ENCODE data around the gene LIN52. TPM values are rescaled to one million over a fixed set of nuclear protein-coding genes. Genes with fewer than 3 reads are reported as not detected.

The LIN52 gene
- total RNA-seq, 2 donors from 2014 or later: 16.4 to 19.0 TPM

DNA sequence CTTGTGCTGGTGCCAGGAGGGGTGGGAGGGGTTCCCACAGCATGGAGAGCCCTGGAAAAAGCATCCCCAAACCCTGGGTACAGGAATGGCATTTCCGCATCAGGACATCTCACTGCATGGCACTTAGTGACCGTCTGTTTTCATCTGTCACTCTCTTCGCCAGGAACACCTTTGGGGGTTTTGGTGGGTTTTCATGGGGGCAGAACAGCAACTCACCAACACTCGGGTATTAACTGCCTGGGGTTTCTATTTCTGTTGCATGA is 158.0 kb downstream of the LIN52 start:
- DNase-seq: peak; percentile 50
- H3K27me3 Mint-ChIP-seq (ENCODE audit: insufficient read depth): peaks cover 86% of the 10 kb centered on the region
- H3K4me3 ChIP-seq (ENCODE audit: low read length): no peak overlapping the region
- H3K36me3 Mint-ChIP-seq (ENCODE audit: low read depth): no peaks in the 10 kb centered on the region
- H3K4me1 ChIP-seq (ENCODE audit: control insufficient read depth, insufficient read depth, low read length): peaks cover 4% of the 10 kb centered on the region
- H3K9me3 ChIP-seq (ENCODE audit: control insufficient read depth, low read length): no peaks in the 10 kb centered on the region
- H3K9me3 Mint-ChIP-seq: no peaks in the 10 kb centered on the region
- TF ChIP-seq, protein P1, sequence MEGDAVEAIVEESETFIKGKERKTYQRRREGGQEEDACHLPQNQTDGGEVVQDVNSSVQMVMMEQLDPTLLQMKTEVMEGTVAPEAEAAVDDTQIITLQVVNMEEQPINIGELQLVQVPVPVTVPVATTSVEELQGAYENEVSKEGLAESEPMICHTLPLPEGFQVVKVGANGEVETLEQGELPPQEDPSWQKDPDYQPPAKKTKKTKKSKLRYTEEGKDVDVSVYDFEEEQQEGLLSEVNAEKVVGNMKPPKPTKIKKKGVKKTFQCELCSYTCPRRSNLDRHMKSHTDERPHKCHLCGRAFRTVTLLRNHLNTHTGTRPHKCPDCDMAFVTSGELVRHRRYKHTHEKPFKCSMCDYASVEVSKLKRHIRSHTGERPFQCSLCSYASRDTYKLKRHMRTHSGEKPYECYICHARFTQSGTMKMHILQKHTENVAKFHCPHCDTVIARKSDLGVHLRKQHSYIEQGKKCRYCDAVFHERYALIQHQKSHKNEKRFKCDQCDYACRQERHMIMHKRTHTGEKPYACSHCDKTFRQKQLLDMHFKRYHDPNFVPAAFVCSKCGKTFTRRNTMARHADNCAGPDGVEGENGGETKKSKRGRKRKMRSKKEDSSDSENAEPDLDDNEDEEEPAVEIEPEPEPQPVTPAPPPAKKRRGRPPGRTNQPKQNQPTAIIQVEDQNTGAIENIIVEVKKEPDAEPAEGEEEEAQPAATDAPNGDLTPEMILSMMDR (conservative IDR thresholded peaks at IDR 0.05): no peak
- H3K9ac ChIP-seq (ENCODE audit: extremely low read depth, low read length, poor library complexity, severe bottlenecking): no peak overlapping the region
- H3K36me3 ChIP-seq (ENCODE audit: control insufficient read depth, insufficient read depth, low read length): no peaks in the 10 kb centered on the region
- peaks cover 27% of the 10 kb centered on the region for H3K4me1 Mint-ChIP-seq
- H3K27me3 ChIP-seq (ENCODE audit: control insufficient read depth, insufficient read depth, low read length, poor library complexity, severe bottlenecking): peaks cover 91% of the 10 kb centered on the region
- H3K4me3 Mint-ChIP-seq: no peak overlapping the region
- 42 to 62% methylated on average over 4 of the region's 4 CpGs for WGBS, 2 experiments (ENCODE audit: insufficient coverage in 1 of 2, insufficient read length in 1 of 2)
- H3K27ac Mint-ChIP-seq: no peak overlapping the region
- H3K27ac ChIP-seq (ENCODE audit: low read depth, low read length): no peak overlapping the region

DNA sequence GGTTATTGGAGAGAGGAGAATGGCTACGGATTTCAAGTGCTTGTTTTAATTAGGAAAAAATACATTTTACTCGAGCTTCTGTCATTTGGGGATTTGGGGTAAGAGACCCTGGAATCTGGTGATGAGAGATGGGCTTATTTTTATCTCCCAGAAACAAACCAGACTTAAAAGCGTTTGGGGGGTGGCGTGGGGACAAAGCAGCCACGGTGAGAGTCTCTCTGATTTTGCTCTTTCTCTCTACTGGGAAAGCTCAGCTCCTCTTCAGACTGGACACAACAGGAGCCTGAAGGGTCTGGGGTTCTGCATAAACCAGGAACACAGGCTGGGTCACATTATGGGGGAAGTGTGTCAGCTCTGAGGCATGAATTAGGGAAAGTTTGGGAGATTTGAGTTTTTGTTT is 158.3 kb downstream of the LIN52 start:
- peaks cover 27% of the 10 kb centered on the region for H3K4me1 Mint-ChIP-seq
- Histone ChIP-seq H3K9ac (ENCODE audit: extremely low read depth, low read length, poor library complexity, severe bottlenecking) (no peak overlapping the region), H3K36me3 (ENCODE audit: control insufficient read depth, insufficient read depth, low read length) (no peaks in the 10 kb centered on the region), H3K27me3 (ENCODE audit: control insufficient read depth, insufficient read depth, low read length, poor library complexity, severe bottlenecking) (peaks cover 88% of the 10 kb centered on the region), H3K27ac (ENCODE audit: low read depth, low read length) (no peak overlapping the region), H3K4me3 (ENCODE audit: low read length) (no peak overlapping the region), H3K4me1 (ENCODE audit: control insufficient read depth, insufficient read depth, low read length) (peaks cover 4% of the 10 kb centered on the region), H3K9me3 (ENCODE audit: control insufficient read depth, low read length) (no peaks in the 10 kb centered on the region)
- no peak for DNase-seq
- no peaks in the 10 kb centered on the region for H3K36me3 Mint-ChIP-seq (ENCODE audit: low read depth)
- H3K27ac Mint-ChIP-seq: no peak overlapping the region
- WGBS, 2 experiments (ENCODE audit: insufficient coverage in 1 of 2, insufficient read length in 1 of 2): 47 to 49% methylated on average over 2 to 5 of the region's 5 CpGs
- TF ChIP-seq, protein P1 (conservative IDR thresholded peaks at IDR 0.05): no peak
- no peak overlapping the region for H3K4me3 Mint-ChIP-seq
- H3K27me3 Mint-ChIP-seq (ENCODE audit: insufficient read depth): peaks cover 84% of the 10 kb centered on the region
- H3K9me3 Mint-ChIP-seq: no peaks in the 10 kb centered on the region

DNA sequence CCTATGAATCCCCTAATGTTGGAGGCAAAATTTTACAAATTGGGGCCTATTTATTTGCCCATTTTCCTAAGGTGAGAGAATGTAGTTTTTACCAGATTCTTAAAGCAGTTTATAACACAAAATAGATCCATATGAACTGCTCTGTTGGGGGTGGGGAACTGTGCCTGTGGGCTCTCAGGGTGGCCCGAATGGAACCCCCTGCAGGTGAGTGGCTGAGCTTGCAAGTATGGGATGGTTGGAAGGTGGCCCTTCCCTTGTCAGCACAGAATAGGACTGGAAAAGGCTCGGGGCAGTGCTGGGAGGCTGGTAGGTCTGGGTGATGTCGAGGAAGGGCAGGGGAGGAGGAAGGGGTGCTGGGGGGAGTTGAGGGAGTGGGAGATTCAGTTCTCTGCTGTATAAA is 159.4 kb downstream of the LIN52 start:
- Histone ChIP-seq H3K4me3 (ENCODE audit: low read length) (no peak overlapping the region), H3K9me3 (ENCODE audit: control insufficient read depth, low read length) (no peaks in the 10 kb centered on the region), H3K36me3 (ENCODE audit: control insufficient read depth, insufficient read depth, low read length) (no peaks in the 10 kb centered on the region), H3K27ac (ENCODE audit: low read depth, low read length) (no peak overlapping the region), H3K27me3 (ENCODE audit: control insufficient read depth, insufficient read depth, low read length, poor library complexity, severe bottlenecking) (peaks cover 77% of the 10 kb centered on the region), H3K4me1 (ENCODE audit: control insufficient read depth, insufficient read depth, low read length) (peaks cover 4% of the 10 kb centered on the region), H3K9ac (ENCODE audit: extremely low read depth, low read length, poor library complexity, severe bottlenecking) (no peak overlapping the region)
- Mint-ChIP-seq H3K27ac (no peak overlapping the region), H3K36me3 (ENCODE audit: low read depth) (no peaks in the 10 kb centered on the region), H3K4me1 (peaks cover 27% of the 10 kb centered on the region), H3K27me3 (ENCODE audit: insufficient read depth) (peaks cover 74% of the 10 kb centered on the region), H3K9me3 (no peaks in the 10 kb centered on the region), H3K4me3 (no peak overlapping the region)
- DNase-seq: peak; percentile 81
- TF ChIP-seq, protein P1 (conservative IDR thresholded peaks at IDR 0.05): peak; percentile 72
- 0 to 34% methylated on average over 1 to 3 of the region's 3 CpGs for WGBS, 2 experiments (ENCODE audit: insufficient coverage in 1 of 2, insufficient read length in 1 of 2)
